ENCODE data around the gene UNC45A.
A peak's percentile ranks its signal among the peaks of the same experiment; 100 is the strongest.

Gene UNC45A

DNA sequence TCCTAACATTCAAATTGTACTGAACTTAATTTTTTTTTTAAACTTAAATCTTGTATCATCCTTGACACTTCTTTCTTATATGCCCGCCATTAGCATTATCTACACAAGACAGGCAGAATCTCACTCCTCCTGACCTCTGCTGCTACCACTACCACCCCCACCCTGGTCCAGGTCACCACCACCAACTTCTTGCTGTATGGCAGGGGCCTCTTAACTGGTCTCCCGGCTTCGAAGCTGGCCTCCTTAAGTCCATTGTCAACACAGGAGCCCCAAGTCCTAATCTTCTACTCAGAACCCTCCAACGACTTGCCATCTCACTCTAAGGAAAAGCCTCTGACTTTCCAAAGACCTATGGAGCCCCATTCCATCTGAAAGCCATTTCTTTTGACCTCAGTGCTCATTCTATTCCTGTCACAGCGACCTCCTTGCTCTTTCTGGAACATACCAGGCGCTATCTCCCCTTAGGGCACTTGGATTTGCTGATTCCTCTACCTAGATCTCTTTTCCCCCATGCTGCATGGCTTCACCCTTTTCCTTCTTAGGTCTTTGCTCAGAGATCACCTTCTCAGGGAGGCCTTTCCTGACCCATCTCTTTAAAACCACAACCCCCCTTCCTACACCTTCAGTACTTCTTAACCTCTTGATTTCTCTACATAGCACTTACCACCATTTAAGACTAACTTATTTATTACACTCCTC lies 56.7 kb downstream of the UNC45A start:
- H3K27ac ChIP-seq = no peak overlapping the region
- no peak for DNase-seq (ENCODE audit: low read depth, low spot score)

DNA sequence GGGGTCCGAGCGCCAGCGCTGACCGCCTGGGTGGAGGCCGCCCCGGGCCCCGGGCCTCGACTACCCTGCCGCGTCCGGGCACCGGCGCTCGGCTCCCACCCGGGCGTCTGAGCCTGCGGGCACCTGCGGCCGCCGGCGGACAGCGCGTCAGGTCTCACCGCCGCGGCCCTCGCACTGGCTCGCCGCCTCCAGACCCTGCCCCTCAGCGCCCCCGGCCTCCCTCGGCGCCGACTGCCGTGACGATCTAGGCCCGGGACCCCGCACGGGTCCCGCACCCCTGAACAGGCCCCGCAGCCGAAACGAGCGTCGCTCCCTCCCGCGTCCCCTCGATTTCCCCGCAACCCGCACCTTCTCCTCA lies 59.0 kb downstream of the UNC45A start:
- no peak for DNase-seq (ENCODE audit: low read depth, low spot score)

DNA sequence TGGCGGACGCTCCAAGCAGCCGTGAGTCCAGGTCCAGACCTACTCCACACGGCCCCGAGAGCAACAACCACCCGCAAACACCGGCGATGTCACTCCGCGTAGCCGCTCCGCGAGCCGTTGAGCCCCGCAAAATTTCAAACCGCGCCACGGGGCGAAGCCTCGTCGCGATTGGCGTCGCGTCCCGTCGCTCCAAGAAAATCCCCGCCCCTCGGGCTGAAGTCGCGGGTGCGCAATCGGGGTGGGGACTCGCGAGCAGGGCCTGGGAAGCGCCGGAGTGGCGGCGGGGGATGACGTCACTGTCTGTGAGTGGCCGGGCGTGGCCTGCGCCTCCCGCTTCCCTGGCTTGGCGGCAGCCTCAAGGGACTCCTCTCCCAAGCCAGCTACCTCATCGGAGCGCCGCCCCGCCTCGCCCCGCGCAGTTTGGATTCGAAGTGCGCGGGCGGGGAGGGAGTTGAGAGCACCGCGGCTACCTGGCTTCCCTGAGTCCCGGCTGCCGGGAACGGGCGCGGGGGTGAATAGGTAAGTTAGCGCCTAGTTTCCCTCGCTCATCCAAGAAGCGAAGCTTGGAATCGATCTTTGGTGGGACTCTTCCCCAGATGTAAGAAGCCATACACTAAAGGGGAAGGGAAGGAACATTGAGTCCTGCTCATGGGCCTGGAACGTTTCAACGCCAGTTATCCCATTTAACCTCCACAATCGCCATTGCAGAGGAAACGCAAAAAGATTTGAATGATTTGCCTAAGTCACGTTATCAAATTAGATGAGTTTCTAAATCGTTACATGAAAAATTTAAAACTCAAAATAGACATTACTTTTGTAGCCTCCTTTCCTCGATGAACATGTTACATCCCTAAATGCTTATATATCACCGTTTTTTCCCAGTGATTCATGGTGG lies 59.6 kb downstream of the UNC45A start, which contains the start of gene PRC1:
PRC1 (minus strand) TSS at position 119 of the 895 bp plus-strand sequence; CDS start at position 1, 118 bp downstream.
- peak within 1 kb of the TSS; percentile 54 for H3K27ac ChIP-seq
- peak; percentile 93 for DNase-seq (ENCODE audit: low read depth, low spot score)

More for the DNA sequence above, 59.0 kb downstream of the UNC45A start:
- peak overlapping the region; percentile 54 for H3K27ac ChIP-seq

DNA sequence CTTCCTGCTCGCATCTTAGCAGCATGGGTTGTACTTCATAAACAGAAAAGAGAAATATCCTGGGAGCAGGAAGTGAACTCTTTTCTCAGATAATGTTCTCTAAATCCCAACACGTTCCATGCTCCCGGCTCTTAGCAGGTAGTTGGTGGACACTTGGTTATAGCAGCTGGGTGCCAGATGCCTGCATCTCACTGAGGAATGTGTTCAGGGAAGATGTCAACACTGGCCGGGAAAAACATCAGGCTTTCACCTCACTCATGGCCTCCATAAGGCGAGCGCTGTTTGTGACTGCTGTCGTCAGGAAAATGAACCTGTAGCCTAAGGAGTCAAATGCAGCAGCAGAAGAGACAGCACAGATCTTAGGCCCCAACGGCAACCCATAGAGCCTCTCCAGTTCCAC lies 63.7 kb downstream of the UNC45A start:
- no peak for DNase-seq (ENCODE audit: low read depth, low spot score)
- no peak overlapping the region for H3K27ac ChIP-seq

DNA sequence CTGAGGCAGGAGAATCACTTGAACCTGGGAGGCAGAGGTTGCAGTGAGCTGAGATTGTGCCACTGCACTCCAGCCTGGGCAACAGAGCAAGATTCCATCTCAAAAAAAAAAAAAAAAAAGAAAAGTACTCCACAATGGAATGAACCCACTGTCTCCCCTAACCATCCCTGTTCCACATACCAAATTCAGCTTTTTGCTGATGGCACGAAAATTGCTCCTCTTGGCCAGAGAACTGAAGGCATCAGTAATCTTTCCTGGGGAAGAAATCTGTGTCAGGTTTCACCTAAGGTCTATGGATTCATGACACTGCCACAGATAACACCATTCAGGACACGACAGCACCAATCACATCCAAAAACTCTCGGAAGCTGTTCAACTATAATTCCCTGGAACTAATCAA lies 66.1 kb downstream of the UNC45A start:
- DNase-seq (ENCODE audit: low read depth, low spot score) = no peak
- no peak overlapping the region for H3K27ac ChIP-seq

All from epithelial cell of prostate (primary cell).